Esophagus muscularis mucosa (tissue), 4 donors: ENCODE measurements around the gene ANKRD33. TPM values are rescaled to one million over a fixed set of nuclear protein-coding genes. Genes with fewer than 3 reads are reported as not detected.

ENCODE experiments used
- DNase-seq: peaks from one replicate; pipeline ENCODE4 v3.0.0-alpha.2; 2017; ENCODE audit errors: extremely low spot score
- H3K27ac ChIP-seq, 4 donors: fragments of 200-600 bp; sonication (generic); replicated peaks in 1 of 4; 1 replicate in 3 of 4; 2 replicates in 1 of 4; pipeline ENCODE4 v1.5.1; 2016 to 2019; ENCODE audit warnings: mild to moderate bottlenecking in 1 of 4
- H3K27me3 ChIP-seq, 4 donors: fragments of 200-600 bp; sonication (generic); one replicate each; pipeline versions ENCODE4 v1.5.1 to v1.6.0; 2016 to 2019
- H3K36me3 ChIP-seq, 4 donors: fragments of 200-600 bp; sonication (generic); one replicate each; pipeline ENCODE4 v1.5.1; 2016 to 2019
- H3K4me1 ChIP-seq, 4 donors: fragments of 200-600 bp; sonication (generic); one replicate each; pipeline ENCODE4 v1.5.1; 2016 to 2019
- H3K4me3 ChIP-seq, 4 donors: fragments of 200-600 bp; sonication (generic); 1 replicate in 2 of 4; 2 replicates in 2 of 4; pipeline ENCODE4 v1.5.1; 2016 to 2019; ENCODE audit warnings: mild to moderate bottlenecking in 4 of 4, moderate library complexity in 1 of 4
- H3K9me3 ChIP-seq, 4 donors: fragments of 200-600 bp; sonication (generic); 1 replicate in 3 of 4; 2 replicates in 1 of 4; pipeline ENCODE4 v1.5.1; 2016 to 2019
- CTCF ChIP-seq, 3 experiments: fragments of 200-600 bp in 2 of 3; fragments of 450-650 bp in 1 of 3; sonication (generic) in 2 of 3; IDR thresholded peaks; one replicate each; pipeline ENCODE4 v1.5.1; 2017 to 2019; ENCODE audit warnings: antibody characterized with exemption in 3 of 3, mild to moderate bottlenecking in 2 of 3, moderate library complexity in 1 of 3
- EP300 ChIP-seq: sonication (generic); formaldehyde crosslinking; IDR thresholded peaks from one replicate; pipeline ENCODE4 v1.6.1; 2017; ENCODE audit warnings: antibody characterized with exemption
- POLR2A ChIP-seq: fragments of 450-650 bp; IDR thresholded peaks from one replicate; pipeline ENCODE4 v1.6.1; 2017; ENCODE audit warnings: antibody characterized with exemption, moderate library complexity, mild to moderate bottlenecking, low read depth
- POLR2AphosphoS5 ChIP-seq, 2 donors: sonication (generic); formaldehyde crosslinking; IDR thresholded peaks; one replicate each; pipeline ENCODE4 v1.6.1; 2017; ENCODE audit warnings: antibody characterized with exemption in 2 of 2
- WGBS: methylation state at CpG from one replicate; pipeline ENCODE4 v1.1.5; 2018; 5-methylcytosine and 5-hydroxymethylcytosine counted together
- intact Hi-C: fragments of 100-400 bp; cut with DNase I; formaldehyde crosslinking; loops from one replicate; pipeline ENCODE4 v1.15.1; 2023
- total RNA-seq, 4 donors: library from RNA; depleted of rRNA; stranded (reverse); fragments of >200 nt; gene quantifications; one replicate each; pipeline versions ENCODE4 v1.1.0 to v1.2.1, GENCODE V29; 2016

The ANKRD33 gene
- total RNA-seq, 4 donors from 2014 or later: not detected

GRCh38 chr12:51901121-51901817, 13.4 kb downstream of the ANKRD33 start:
- TF ChIP-seq CTCF (IDR thresholded peaks at IDR 0.05): no peak
- no peak for TF ChIP-seq EP300
- no peak for TF ChIP-seq POLR2A
- TF ChIP-seq POLR2AphosphoS5 (IDR thresholded peaks at IDR 0.05): no peak
- WGBS: 96% methylated on average over 12 of the region's 14 CpGs
- intact Hi-C loops: no loop called here
- no peak overlapping the region for H3K27ac ChIP-seq
- no peak overlapping the region for H3K4me3 ChIP-seq
- H3K9me3 ChIP-seq: no peaks in the 10 kb centered on the region
- H3K36me3 ChIP-seq: no peaks in the 10 kb centered on the region
- peaks cover 30 to 51% (median 36%) of the 10 kb centered on the region in 4 donors for H3K4me1 ChIP-seq
- no peak for DNase-seq
- peaks cover 0 to 20% (median 0%) of the 10 kb centered on the region in 4 donors for H3K27me3 ChIP-seq

GRCh38 chr12:51901881-51902280, 14.0 kb downstream of the ANKRD33 start:
- no peaks in the 10 kb centered on the region for H3K36me3 ChIP-seq
- H3K27me3 ChIP-seq: peaks cover 0 to 25% (median 2%) of the 10 kb centered on the region in 4 donors
- no peak overlapping the region for H3K27ac ChIP-seq
- no peaks in the 10 kb centered on the region for H3K9me3 ChIP-seq
- no peak overlapping the region for H3K4me3 ChIP-seq
- TF ChIP-seq POLR2AphosphoS5 (IDR thresholded peaks at IDR 0.05): no peak
- no peak for TF ChIP-seq EP300
- TF ChIP-seq CTCF (IDR thresholded peaks at IDR 0.05): no peak
- no peak for TF ChIP-seq POLR2A
- H3K4me1 ChIP-seq: peaks cover 30 to 51% (median 35%) of the 10 kb centered on the region in 4 donors
- intact Hi-C loops: no loop called here
- WGBS: 94% methylated on average over 11 of the region's 11 CpGs
- DNase-seq: no peak

GRCh38 chr12:51904951-51905470, 17.1 kb downstream of the ANKRD33 start:
- Histone ChIP-seq H3K4me3 (peak overlapping the region in 3 of 4 donors; percentile 13 to 36 (median 15)), H3K9me3 (no peaks in the 10 kb centered on the region), H3K27me3 (peaks cover 0 to 36% (median 14%) of the 10 kb centered on the region in 4 donors), H3K36me3 (no peaks in the 10 kb centered on the region), H3K27ac (peak overlapping the region; percentile 87 to 92 (median 88)), H3K4me1 (peaks cover 21 to 50% (median 42%) of the 10 kb centered on the region in 4 donors)
- no peak for DNase-seq
- peak in 1 of 2 donors; percentile 3 for TF ChIP-seq POLR2AphosphoS5 (IDR thresholded peaks at IDR 0.05)
- no peak for TF ChIP-seq CTCF (IDR thresholded peaks at IDR 0.05)
- TF ChIP-seq POLR2A: no peak
- intact Hi-C loops: no loop called here

- WGBS: 58% methylated on average over 17 of the region's 18 CpGs
- H3K27me3 ChIP-seq: peaks cover 0 to 36% (median 14%) of the 10 kb centered on the region in 4 donors
- TF ChIP-seq POLR2AphosphoS5 (IDR thresholded peaks at IDR 0.05) (peak; percentile 31 to 66), POLR2A (no peak), EP300 (no peak)
- H3K9me3 ChIP-seq: no peaks in the 10 kb centered on the region
- intact Hi-C loops: no loop called here
- H3K27ac ChIP-seq: peak overlapping the region; percentile 87 to 92 (median 88)
- DNase-seq: no peak
- H3K36me3 ChIP-seq: no peaks in the 10 kb centered on the region
- H3K4me1 ChIP-seq: peaks cover 25 to 57% (median 49%) of the 10 kb centered on the region in 4 donors
- H3K4me3 ChIP-seq: peak overlapping the region; percentile 60 to 71 (median 61)
These were observed 17.8 kb downstream of the ANKRD33 start for GRCh38 chr12:51905471-51906429.
